Measurements from ENCODE around the gene TOMM70. TPM values are rescaled to one million over a fixed set of nuclear protein-coding genes. Genes with fewer than 3 reads are reported as not detected.
A peak's percentile ranks its signal among the peaks of the same experiment; 100 is the strongest.

The TOMM70 gene
- total and polyA plus RNA-seq, 4 donors = 54.8 to 90.9 (median 62.2) TPM

GRCh38 chr3:100413613-100414012 lies 12.7 kb upstream of the TOMM70 start:
- Histone ChIP-seq H3K36me3 (ENCODE audit: control insufficient read depth, insufficient read depth, low read length) (no peaks in the 10 kb centered on the region), H3K4me3 (ENCODE audit: low read depth, low read length) (no peak overlapping the region), H3K9me3 (ENCODE audit: control insufficient read depth, insufficient read depth, low read length) (no peaks in the 10 kb centered on the region), H3K27me3 (ENCODE audit: control insufficient read depth, insufficient read depth, low read length) (no peaks in the 10 kb centered on the region), H3K4me1 (ENCODE audit: control insufficient read depth, insufficient read depth, low read length) (no peaks in the 10 kb centered on the region), H3K27ac (ENCODE audit: low read depth, low read length) (no peak overlapping the region)
- no peak for DNase-seq (ENCODE audit: low read depth in 4 of 6, low spot score in 6 of 6)
- WGBS (ENCODE audit: insufficient coverage) = no CpG with 5 or more reads among the region's 2 CpGs

DNA sequence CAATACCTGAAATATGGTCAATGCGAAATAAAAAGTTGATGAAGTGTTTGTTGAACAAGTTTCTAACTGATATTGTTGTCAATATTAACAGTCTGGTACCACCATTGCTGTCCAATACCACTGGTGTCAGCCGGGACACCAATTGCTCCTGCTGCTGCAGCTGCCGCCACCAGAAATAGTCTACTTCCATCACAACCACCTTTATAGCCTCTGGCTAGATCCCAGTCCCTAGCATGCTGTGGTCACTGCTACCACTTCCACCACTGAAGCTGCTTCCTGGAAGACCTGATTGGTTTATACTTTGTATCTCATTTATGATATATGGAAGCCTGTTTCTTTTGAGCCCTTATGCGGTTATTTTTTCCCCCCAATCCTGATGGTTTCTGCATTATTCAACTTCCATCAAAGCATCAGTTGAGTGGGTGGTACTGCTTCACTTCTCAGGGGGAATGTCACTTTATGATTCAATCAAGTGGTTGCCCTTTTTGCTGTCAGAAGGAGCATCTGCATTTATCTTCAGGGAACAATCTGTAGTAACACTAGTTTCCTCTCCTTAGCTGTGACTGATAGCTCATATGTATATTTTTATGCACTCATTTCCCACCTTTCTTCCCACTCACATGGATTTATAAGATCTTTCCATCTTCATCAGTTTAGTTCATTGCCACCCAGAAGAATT lies 12.2 kb upstream of the TOMM70 start:
- no peak for DNase-seq (ENCODE audit: low read depth in 4 of 6, low spot score in 6 of 6)
- Histone ChIP-seq H3K4me3 (ENCODE audit: low read depth, low read length) (no peak overlapping the region), H3K9me3 (ENCODE audit: control insufficient read depth, insufficient read depth, low read length) (peaks cover 5% of the 10 kb centered on the region), H3K36me3 (ENCODE audit: control insufficient read depth, insufficient read depth, low read length) (no peaks in the 10 kb centered on the region), H3K4me1 (ENCODE audit: control insufficient read depth, insufficient read depth, low read length) (no peaks in the 10 kb centered on the region), H3K27ac (ENCODE audit: low read depth, low read length) (no peak overlapping the region), H3K27me3 (ENCODE audit: control insufficient read depth, insufficient read depth, low read length) (no peaks in the 10 kb centered on the region)
- WGBS (ENCODE audit: insufficient coverage) = 63% methylated on average over 2 of the region's 4 CpGs

DNA sequence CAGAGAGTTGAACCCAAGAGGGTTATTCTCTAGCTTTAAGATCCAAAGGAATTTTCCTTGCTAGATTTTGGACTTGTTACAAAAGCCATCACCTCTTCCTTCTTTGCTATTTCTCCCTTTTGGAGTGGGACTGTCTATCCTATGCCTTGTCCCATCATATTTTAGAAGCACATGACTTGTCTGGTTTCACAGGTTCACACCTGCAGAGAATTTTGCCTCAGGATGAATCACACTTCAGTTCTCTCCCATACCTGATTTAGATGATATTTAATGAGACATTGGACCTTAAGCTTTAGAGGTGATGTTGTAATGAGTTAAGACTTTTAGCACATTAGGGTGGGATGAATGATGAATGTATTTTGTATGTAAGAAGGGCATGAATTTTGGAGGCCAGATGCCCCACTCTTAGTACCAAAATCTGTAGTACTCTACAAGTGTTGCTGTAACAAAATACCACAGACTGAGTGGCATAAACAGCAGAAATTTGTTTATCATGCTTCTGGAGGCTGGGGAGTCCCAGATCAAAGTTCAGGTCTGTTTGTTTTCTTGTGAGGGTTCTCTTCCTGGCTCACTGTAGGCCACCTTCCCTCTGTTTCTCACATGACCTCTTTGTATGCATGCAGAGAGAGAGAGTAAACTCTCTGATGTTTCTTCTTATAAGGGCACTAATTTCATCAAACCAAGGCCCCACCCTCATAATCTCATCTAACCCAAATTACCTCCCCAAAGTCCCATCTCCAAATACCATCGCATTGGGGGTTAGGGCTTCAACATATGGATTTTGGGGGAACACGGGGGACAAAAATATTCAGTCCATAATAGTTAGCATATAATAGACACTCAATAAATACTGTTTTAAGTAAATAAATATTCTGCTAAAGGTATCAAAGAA lies 10.4 kb upstream of the TOMM70 start:
- Histone ChIP-seq H3K27ac (ENCODE audit: low read depth, low read length) (no peak overlapping the region), H3K9me3 (ENCODE audit: control insufficient read depth, insufficient read depth, low read length) (peaks cover 7% of the 10 kb centered on the region), H3K27me3 (ENCODE audit: control insufficient read depth, insufficient read depth, low read length) (no peaks in the 10 kb centered on the region), H3K4me1 (ENCODE audit: control insufficient read depth, insufficient read depth, low read length) (no peaks in the 10 kb centered on the region), H3K36me3 (ENCODE audit: control insufficient read depth, insufficient read depth, low read length) (no peaks in the 10 kb centered on the region), H3K4me3 (ENCODE audit: low read depth, low read length) (no peak overlapping the region)
- DNase-seq (ENCODE audit: low read depth in 4 of 6, low spot score in 6 of 6) = no peak
- no CpG with 5 or more reads among the region's 2 CpGs for WGBS (ENCODE audit: insufficient coverage)

GRCh38 chr3:100407977-100408532 lies 7.2 kb upstream of the TOMM70 start:
- H3K4me3 ChIP-seq (ENCODE audit: low read depth, low read length) = no peak overlapping the region
- H3K4me1 ChIP-seq (ENCODE audit: control insufficient read depth, insufficient read depth, low read length) = peaks cover 3% of the 10 kb centered on the region
- no peak for DNase-seq (ENCODE audit: low read depth in 4 of 6, low spot score in 6 of 6)
- 97% methylated on average over 3 of the region's 4 CpGs for WGBS (ENCODE audit: insufficient coverage)
- no peaks in the 10 kb centered on the region for H3K36me3 ChIP-seq (ENCODE audit: control insufficient read depth, insufficient read depth, low read length)
- H3K27ac ChIP-seq (ENCODE audit: low read depth, low read length) = no peak overlapping the region
- H3K27me3 ChIP-seq (ENCODE audit: control insufficient read depth, insufficient read depth, low read length) = no peaks in the 10 kb centered on the region
- peaks cover 7% of the 10 kb centered on the region for H3K9me3 ChIP-seq (ENCODE audit: control insufficient read depth, insufficient read depth, low read length)

GRCh38 chr3:100407164-100407563 lies 6.3 kb upstream of the TOMM70 start:
- no peak overlapping the region for H3K27ac ChIP-seq (ENCODE audit: low read depth, low read length)
- peaks cover 7% of the 10 kb centered on the region for H3K9me3 ChIP-seq (ENCODE audit: control insufficient read depth, insufficient read depth, low read length)
- peaks cover 3% of the 10 kb centered on the region for H3K4me1 ChIP-seq (ENCODE audit: control insufficient read depth, insufficient read depth, low read length)
- no peaks in the 10 kb centered on the region for H3K36me3 ChIP-seq (ENCODE audit: control insufficient read depth, insufficient read depth, low read length)
- H3K4me3 ChIP-seq (ENCODE audit: low read depth, low read length) = no peak overlapping the region
- H3K27me3 ChIP-seq (ENCODE audit: control insufficient read depth, insufficient read depth, low read length) = no peaks in the 10 kb centered on the region
- WGBS (ENCODE audit: insufficient coverage) = no CpG with 5 or more reads among the region's 2 CpGs
- no peak for DNase-seq (ENCODE audit: low read depth in 4 of 6, low spot score in 6 of 6)

GRCh38 chr3:100404250-100404548 lies 3.3 kb upstream of the TOMM70 start:
- Histone ChIP-seq H3K4me1 (ENCODE audit: control insufficient read depth, insufficient read depth, low read length) (peaks cover 9% of the 10 kb centered on the region), H3K4me3 (ENCODE audit: low read depth, low read length) (no peak overlapping the region), H3K9me3 (ENCODE audit: control insufficient read depth, insufficient read depth, low read length) (peaks cover 7% of the 10 kb centered on the region), H3K27me3 (ENCODE audit: control insufficient read depth, insufficient read depth, low read length) (no peaks in the 10 kb centered on the region), H3K36me3 (ENCODE audit: control insufficient read depth, insufficient read depth, low read length) (no peaks in the 10 kb centered on the region), H3K27ac (ENCODE audit: low read depth, low read length) (no peak overlapping the region)
- WGBS (ENCODE audit: insufficient coverage) = no CpG with 5 or more reads among the region's 1 CpG
- no peak for DNase-seq (ENCODE audit: low read depth in 4 of 6, low spot score in 6 of 6)

DNA sequence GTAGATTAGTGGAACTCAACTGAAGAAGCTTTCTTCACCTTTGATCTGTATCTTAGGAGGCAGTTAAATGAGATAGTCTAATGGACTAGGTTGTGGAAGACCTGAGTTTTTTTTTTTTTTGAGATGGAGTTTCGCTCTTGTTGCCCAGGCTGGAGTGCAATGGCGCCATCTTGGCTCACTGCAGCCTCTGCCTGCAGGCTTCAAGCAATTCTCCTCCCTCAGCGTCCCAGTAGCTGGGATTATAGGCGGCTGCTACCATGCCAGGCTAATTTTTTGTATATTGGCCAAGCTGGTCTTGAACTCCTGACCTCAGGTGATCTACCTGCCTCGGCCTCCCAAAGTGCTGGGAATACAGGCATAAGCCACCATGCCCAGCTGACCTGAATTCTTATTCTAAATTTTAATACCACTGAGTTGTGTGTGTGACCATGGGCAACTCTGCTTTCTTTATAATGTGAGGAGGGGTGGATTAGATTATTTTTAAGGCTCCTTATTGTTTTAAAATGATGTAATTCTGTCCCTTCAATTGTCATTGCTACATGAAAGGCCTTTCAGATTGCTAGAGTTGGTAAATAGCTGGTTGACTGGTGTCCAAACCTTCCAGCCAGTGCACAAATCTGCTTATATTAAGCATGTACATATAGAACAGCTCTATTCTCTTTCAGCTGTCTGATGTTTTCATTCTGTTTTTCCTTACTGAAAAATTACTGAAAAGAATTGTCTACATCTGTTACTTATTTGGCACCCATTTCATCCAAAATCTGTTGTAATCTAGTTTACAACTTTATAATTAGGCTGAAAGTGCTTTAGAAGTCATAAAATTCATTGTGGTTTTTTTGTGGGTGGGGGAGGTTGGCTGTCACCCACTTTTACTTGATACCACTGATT lies 2.7 kb upstream of the TOMM70 start:
- WGBS (ENCODE audit: insufficient coverage) = 31% methylated on average over 3 of the region's 5 CpGs
- Histone ChIP-seq H3K4me3 (ENCODE audit: low read depth, low read length) (peak overlapping the region; percentile 92), H3K36me3 (ENCODE audit: control insufficient read depth, insufficient read depth, low read length) (no peaks in the 10 kb centered on the region), H3K27me3 (ENCODE audit: control insufficient read depth, insufficient read depth, low read length) (no peaks in the 10 kb centered on the region), H3K27ac (ENCODE audit: low read depth, low read length) (no peak overlapping the region), H3K9me3 (ENCODE audit: control insufficient read depth, insufficient read depth, low read length) (peaks cover 7% of the 10 kb centered on the region), H3K4me1 (ENCODE audit: control insufficient read depth, insufficient read depth, low read length) (peaks cover 13% of the 10 kb centered on the region)
- DNase-seq (ENCODE audit: low read depth in 4 of 6, low spot score in 6 of 6) = peak in 2 of 6 donors; percentile 28 to 59

DNA sequence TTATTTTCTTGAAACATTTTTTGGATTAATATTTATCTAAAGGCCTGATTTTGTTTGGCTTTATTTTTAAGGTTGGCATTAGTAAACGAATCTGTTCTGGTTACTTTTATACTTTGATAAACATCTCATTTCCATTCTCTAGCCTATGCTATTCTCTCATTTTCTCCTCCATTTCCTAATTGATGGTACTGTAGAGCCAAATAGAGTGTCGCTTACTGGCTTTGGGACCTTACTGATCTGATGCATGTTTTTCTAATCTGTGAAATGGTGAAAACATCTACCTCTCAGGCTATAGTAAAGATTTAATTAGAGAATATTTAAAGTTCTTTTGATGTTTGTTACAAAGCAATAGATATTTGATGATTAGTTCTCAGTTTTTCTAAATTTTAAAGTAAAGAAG lies 2.0 kb upstream of the TOMM70 start:
- peaks cover 13% of the 10 kb centered on the region for H3K4me1 ChIP-seq (ENCODE audit: control insufficient read depth, insufficient read depth, low read length)
- peak in 2 of 6 donors; percentile 8 to 17 for DNase-seq (ENCODE audit: low read depth in 4 of 6, low spot score in 6 of 6)
- peak overlapping the region; percentile 99 for H3K27ac ChIP-seq (ENCODE audit: low read depth, low read length)
- no peaks in the 10 kb centered on the region for H3K36me3 ChIP-seq (ENCODE audit: control insufficient read depth, insufficient read depth, low read length)
- H3K4me3 ChIP-seq (ENCODE audit: low read depth, low read length) = peak overlapping the region; percentile 92
- no peaks in the 10 kb centered on the region for H3K27me3 ChIP-seq (ENCODE audit: control insufficient read depth, insufficient read depth, low read length)
- WGBS (ENCODE audit: insufficient coverage) = no CpG with 5 or more reads among the region's 2 CpGs
- peaks cover 2% of the 10 kb centered on the region for H3K9me3 ChIP-seq (ENCODE audit: control insufficient read depth, insufficient read depth, low read length)

DNA sequence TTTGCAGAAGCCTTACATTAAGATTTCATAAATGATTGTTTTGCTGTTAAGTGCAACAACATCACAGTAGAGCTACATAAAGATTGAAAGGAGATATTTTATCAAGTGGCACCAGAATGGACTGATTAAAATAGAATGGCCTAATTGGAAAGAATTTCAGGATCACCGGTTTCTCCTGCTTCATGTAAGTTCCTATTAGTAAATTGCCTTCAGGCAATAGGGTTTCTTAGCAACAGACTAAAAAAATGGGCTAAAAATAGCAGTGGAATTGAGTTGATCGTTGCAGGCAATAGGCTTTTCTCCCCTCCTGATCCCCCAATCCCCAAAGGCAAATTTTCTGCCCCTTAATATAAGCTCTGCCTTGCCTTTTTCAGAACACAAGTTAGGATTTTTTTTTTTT lies 1.4 kb upstream of the TOMM70 start:
- no peaks in the 10 kb centered on the region for H3K27me3 ChIP-seq (ENCODE audit: control insufficient read depth, insufficient read depth, low read length)
- peaks cover 13% of the 10 kb centered on the region for H3K4me1 ChIP-seq (ENCODE audit: control insufficient read depth, insufficient read depth, low read length)
- no peaks in the 10 kb centered on the region for H3K9me3 ChIP-seq (ENCODE audit: control insufficient read depth, insufficient read depth, low read length)
- H3K36me3 ChIP-seq (ENCODE audit: control insufficient read depth, insufficient read depth, low read length) = no peaks in the 10 kb centered on the region
- DNase-seq (ENCODE audit: low read depth in 4 of 6, low spot score in 6 of 6) = peak in 2 of 6 donors; percentile 59 to 69
- peak overlapping the region; percentile 99 for H3K27ac ChIP-seq (ENCODE audit: low read depth, low read length)
- WGBS (ENCODE audit: insufficient coverage) = no CpG with 5 or more reads among the region's 2 CpGs
- peak overlapping the region; percentile 92 for H3K4me3 ChIP-seq (ENCODE audit: low read depth, low read length)

Measured in spinal cord (tissue), 10 donors.